HUES64 (cell line): ENCODE data around the gene CDRT4.

Source experiments
- H3K27ac ChIP-seq: 2 replicates; pipeline ENCODE4 v1.7.0; 2013; ENCODE audit warnings: low read depth, low read length, inconsistent platforms
- H3K27me3 ChIP-seq: 2 replicates; pipeline ENCODE4 v1.6.1; 2013; ENCODE audit warnings: mild to moderate bottlenecking, low read length; ENCODE audit not compliant: insufficient read depth
- H3K36me3 ChIP-seq: 2 replicates; pipeline ENCODE4 v1.6.1; 2013; ENCODE audit warnings: mild to moderate bottlenecking, low read length; ENCODE audit not compliant: insufficient read depth
- H3K4me1 ChIP-seq: 2 replicates; pipeline ENCODE4 v1.6.1; 2013; ENCODE audit warnings: mild to moderate bottlenecking, low read length, moderate library complexity; ENCODE audit not compliant: insufficient read depth
- H3K4me3 ChIP-seq: 2 replicates; pipeline ENCODE4 v1.5.1; 2013; ENCODE audit warnings: mild to moderate bottlenecking, low read length, moderate library complexity
- H3K9ac ChIP-seq: 2 replicates; pipeline ENCODE4 v1.6.1; 2013; ENCODE audit warnings: mild to moderate bottlenecking, low read depth, low read length
- H3K9me3 ChIP-seq: 2 replicates; pipeline ENCODE4 v1.6.1; 2013; ENCODE audit warnings: low read depth, low read length; ENCODE audit not compliant: insufficient read depth
- WGBS: fragments of 150-250, 120-280 bp; methylation state at CpG from one replicate; pipeline ENCODE4 v1.1.7; 2013; ENCODE audit warnings: missing lambda C conversion rate; 5-methylcytosine and 5-hydroxymethylcytosine counted together

The CDRT4 gene

GRCh38 chr17:15456972-15457722 lies 10.3 kb downstream of the CDRT4 start:
- Histone ChIP-seq H3K27me3 (no peaks in the 10 kb centered on the region), H3K4me3 (no peak overlapping the region), H3K27ac (no peak overlapping the region), H3K4me1 (peaks cover 3% of the 10 kb centered on the region; the same call in 1 of the 2 replicates), H3K36me3 (peaks cover 16% of the 10 kb centered on the region; the same call in 1 of the 2 replicates), H3K9me3 (no peaks in the 10 kb centered on the region), H3K9ac (peak overlapping the region; percentile 14; the same call in 1 of the 2 replicates)
- WGBS: 93% methylated on average over 16 of the region's 16 CpGs

DNA sequence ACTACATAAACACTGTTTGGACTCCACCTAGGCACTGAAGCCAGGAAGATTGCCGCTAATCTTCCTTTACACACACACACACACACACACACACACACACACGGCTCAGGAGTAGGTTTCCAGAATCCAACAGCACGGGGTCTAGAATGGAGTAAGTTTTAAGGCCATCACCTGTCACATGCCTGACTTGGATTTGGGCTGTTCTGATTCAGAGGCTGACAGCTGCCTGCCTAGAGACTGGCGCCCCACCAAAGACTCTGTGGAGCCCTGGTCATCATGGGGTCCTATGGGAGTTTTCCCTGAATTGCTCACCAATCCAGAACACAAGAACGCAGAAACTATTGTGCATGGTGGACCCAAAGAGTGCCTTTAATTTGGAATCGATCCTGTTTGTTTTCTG lies 10.9 kb downstream of the CDRT4 start:
- Histone ChIP-seq H3K27me3 (no peaks in the 10 kb centered on the region), H3K36me3 (peaks cover 19% of the 10 kb centered on the region; the same call in 1 of the 2 replicates), H3K9me3 (no peaks in the 10 kb centered on the region), H3K4me3 (no peak overlapping the region), H3K9ac (no peak overlapping the region), H3K27ac (no peak overlapping the region), H3K4me1 (peaks cover 3% of the 10 kb centered on the region; the same call in 1 of the 2 replicates)
- 96% methylated on average over 6 of the region's 6 CpGs for WGBS

- Histone ChIP-seq H3K4me3 (no peak overlapping the region), H3K27me3 (no peaks in the 10 kb centered on the region), H3K27ac (no peak overlapping the region), H3K36me3 (peaks cover 19% of the 10 kb centered on the region; the same call in 1 of the 2 replicates), H3K9ac (no peak overlapping the region), H3K4me1 (peaks cover 3% of the 10 kb centered on the region; the same call in 1 of the 2 replicates), H3K9me3 (no peaks in the 10 kb centered on the region)
- 94% methylated on average over 5 of the region's 5 CpGs for WGBS
Measured at GRCh38 chr17:15454346-15454745, 13.1 kb downstream of the CDRT4 start.

GRCh38 chr17:15453782-15454181 lies 13.6 kb downstream of the CDRT4 start:
- Histone ChIP-seq H3K9me3 (no peaks in the 10 kb centered on the region), H3K36me3 (peaks cover 19% of the 10 kb centered on the region; the same call in 1 of the 2 replicates), H3K4me1 (peaks cover 3% of the 10 kb centered on the region; the same call in 1 of the 2 replicates), H3K27ac (no peak overlapping the region), H3K27me3 (no peaks in the 10 kb centered on the region), H3K4me3 (no peak overlapping the region), H3K9ac (no peak overlapping the region)
- 97% methylated on average over 3 of the region's 3 CpGs for WGBS

GRCh38 chr17:15453246-15453645 lies 14.2 kb downstream of the CDRT4 start:
- Histone ChIP-seq H3K27ac (no peak overlapping the region), H3K27me3 (no peaks in the 10 kb centered on the region), H3K36me3 (peaks cover 19% of the 10 kb centered on the region; the same call in 1 of the 2 replicates), H3K9me3 (no peaks in the 10 kb centered on the region), H3K4me3 (no peak overlapping the region), H3K4me1 (peaks cover 3% of the 10 kb centered on the region; the same call in 1 of the 2 replicates), H3K9ac (no peak overlapping the region)
- 93% methylated on average over 4 of the region's 4 CpGs for WGBS

- Histone ChIP-seq H3K27ac (no peak overlapping the region), H3K4me3 (no peak overlapping the region), H3K4me1 (peaks cover 3% of the 10 kb centered on the region; the same call in 1 of the 2 replicates), H3K9ac (no peak overlapping the region), H3K9me3 (no peaks in the 10 kb centered on the region), H3K27me3 (no peaks in the 10 kb centered on the region), H3K36me3 (peaks cover 19% of the 10 kb centered on the region; the same call in 1 of the 2 replicates)
- WGBS: no CpG with 5 or more reads among the region's 1 CpG
Measured at GRCh38 chr17:15452746-15453145, 14.7 kb downstream of the CDRT4 start.

DNA sequence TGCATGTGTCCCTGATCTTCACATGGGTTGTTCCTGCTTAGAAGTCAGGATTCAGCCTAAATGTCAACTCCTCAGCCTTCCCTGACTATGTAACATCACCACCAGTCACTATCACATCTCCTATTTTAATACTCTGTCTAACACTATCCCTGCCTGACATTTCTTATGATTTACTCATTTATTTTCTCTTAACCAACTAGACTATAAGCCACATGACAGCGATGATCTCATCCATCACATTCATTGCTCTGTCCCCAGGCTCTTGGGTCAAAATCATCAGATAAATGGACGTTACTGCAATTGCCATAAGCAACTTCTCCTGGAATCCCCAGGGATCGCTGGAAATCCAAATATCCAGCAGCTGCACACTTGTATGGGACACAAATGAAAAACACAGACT lies 15.7 kb downstream of the CDRT4 start:
- peaks cover 19% of the 10 kb centered on the region; the same call in 1 of the 2 replicates for H3K36me3 ChIP-seq
- no peaks in the 10 kb centered on the region for H3K4me1 ChIP-seq
- H3K4me3 ChIP-seq: no peak overlapping the region
- 92% methylated on average over 3 of the region's 3 CpGs for WGBS
- H3K9ac ChIP-seq: no peak overlapping the region
- no peaks in the 10 kb centered on the region for H3K27me3 ChIP-seq
- no peaks in the 10 kb centered on the region for H3K9me3 ChIP-seq
- H3K27ac ChIP-seq: no peak overlapping the region

GRCh38 chr17:15448580-15448956 lies 18.9 kb downstream of the CDRT4 start:
- H3K4me3 ChIP-seq: no peak overlapping the region
- H3K4me1 ChIP-seq: peaks cover 3% of the 10 kb centered on the region; the same call in 1 of the 2 replicates
- WGBS: 92% methylated on average over 7 of the region's 7 CpGs
- H3K36me3 ChIP-seq: peaks cover 12% of the 10 kb centered on the region; the same call in 1 of the 2 replicates
- H3K27me3 ChIP-seq: no peaks in the 10 kb centered on the region
- H3K27ac ChIP-seq: no peak overlapping the region
- no peaks in the 10 kb centered on the region for H3K9me3 ChIP-seq
- no peak overlapping the region for H3K9ac ChIP-seq

- 86% methylated on average over 6 of the region's 6 CpGs for WGBS
- H3K9me3 ChIP-seq: no peaks in the 10 kb centered on the region
- no peaks in the 10 kb centered on the region for H3K27me3 ChIP-seq
- no peak overlapping the region for H3K4me3 ChIP-seq
- no peak overlapping the region for H3K9ac ChIP-seq
- no peak overlapping the region for H3K27ac ChIP-seq
- peaks cover 12% of the 10 kb centered on the region; the same call in 1 of the 2 replicates for H3K36me3 ChIP-seq
- peaks cover 3% of the 10 kb centered on the region; the same call in 1 of the 2 replicates for H3K4me1 ChIP-seq
Measured at GRCh38 chr17:15447928-15448579, 19.4 kb downstream of the CDRT4 start.

- Histone ChIP-seq H3K9me3 (no peaks in the 10 kb centered on the region), H3K4me1 (peaks cover 3% of the 10 kb centered on the region; the same call in 1 of the 2 replicates), H3K27ac (no peak overlapping the region), H3K9ac (no peak overlapping the region), H3K36me3 (0 out of 2 replicates have a peak, but pooled peaks cover 3% of the 10 kb centered on the region), H3K4me3 (no peak overlapping the region), H3K27me3 (no peaks in the 10 kb centered on the region)
- WGBS: 71% methylated on average over 10 of the region's 10 CpGs
Measured at GRCh38 chr17:15446036-15446435, 21.4 kb downstream of the CDRT4 start.

GRCh38 chr17:15444805-15445204 lies 22.6 kb downstream of the CDRT4 start:
- Histone ChIP-seq H3K9me3 (no peaks in the 10 kb centered on the region), H3K4me1 (peaks cover 3% of the 10 kb centered on the region; the same call in 1 of the 2 replicates), H3K27ac (no peak overlapping the region), H3K36me3 (0 out of 2 replicates have a peak, but pooled peaks cover 3% of the 10 kb centered on the region), H3K4me3 (no peak overlapping the region), H3K9ac (no peak overlapping the region), H3K27me3 (no peaks in the 10 kb centered on the region)
- WGBS: 72% methylated on average over 4 of the region's 4 CpGs
